ENCODE data around the gene ADK. TPM values are rescaled to one million over a fixed set of nuclear protein-coding genes. Genes with fewer than 3 reads are reported as not detected.

Gene ADK
- total RNA-seq, 1 donor from 2014 or later = 46.1 TPM

DNA sequence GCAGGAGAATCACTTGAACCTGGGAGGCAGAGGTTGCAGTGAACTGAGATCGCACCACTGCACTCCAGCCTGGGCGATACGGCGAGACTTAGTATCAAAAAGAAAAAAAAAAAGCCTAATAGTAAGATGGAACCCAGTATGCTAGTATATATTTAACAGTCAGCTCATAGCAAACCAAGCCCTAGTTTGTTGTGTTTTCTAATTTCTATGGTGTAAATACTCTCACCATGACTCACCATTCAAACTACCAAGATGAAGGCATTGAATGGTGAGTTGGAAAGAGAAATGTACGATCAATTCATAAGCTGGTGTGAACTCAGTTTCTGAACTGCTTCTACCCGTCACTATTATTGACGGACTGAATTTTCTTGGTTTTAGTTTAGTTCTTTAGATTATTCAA, 501.6 kb downstream of the ADK start:
- intact Hi-C loops (cut with micrococcal nuclease) = no loop called here
- no peak overlapping the region for H3K27ac Mint-ChIP-seq
- DNase-seq (no peak), ATAC-seq (ENCODE audit: low read depth) (no peak)
- ChIA-PET CTCF (no interaction called here), POLR2A (no interaction called here)
- H3K36me3 Mint-ChIP-seq (ENCODE audit: low read depth) = peaks cover 48% of the 10 kb centered on the region
- no peaks in the 10 kb centered on the region for H3K9me3 Mint-ChIP-seq
- TF ChIP-seq CTCF (IDR thresholded peaks at IDR 0.05) = no peak
- H3K4me3 Mint-ChIP-seq = no peak overlapping the region
- H3K4me1 Mint-ChIP-seq = no peaks in the 10 kb centered on the region
- H3K27me3 Mint-ChIP-seq = no peaks in the 10 kb centered on the region

DNA sequence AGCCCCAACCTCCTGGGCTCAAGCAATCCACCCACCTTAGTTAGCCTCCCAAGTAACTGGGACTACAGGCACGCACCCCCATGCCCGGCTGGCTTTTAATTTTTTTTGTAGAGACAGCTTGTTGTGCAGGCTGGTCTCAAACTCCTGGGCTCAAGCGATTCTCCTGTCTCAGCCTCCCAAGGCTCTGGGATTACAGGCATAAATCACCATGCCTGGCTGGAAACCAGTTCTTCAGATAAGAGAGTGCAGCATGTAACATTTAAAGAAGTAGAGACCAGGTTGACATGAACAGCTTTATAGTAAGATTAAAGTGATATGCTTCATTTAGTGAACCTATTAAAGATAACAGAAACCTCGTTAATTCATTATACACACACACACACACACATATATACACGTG, 507.5 kb downstream of the ADK start:
- POLR2A ChIA-PET = no interaction called here
- ATAC-seq (ENCODE audit: low read depth) (no peak), DNase-seq (no peak)
- Mint-ChIP-seq H3K36me3 (ENCODE audit: low read depth) (peaks cover 47% of the 10 kb centered on the region), H3K27ac (no peak overlapping the region), H3K4me1 (peaks cover 16% of the 10 kb centered on the region), H3K9me3 (no peaks in the 10 kb centered on the region), H3K27me3 (no peaks in the 10 kb centered on the region), H3K4me3 (no peak overlapping the region)
- no peak for TF ChIP-seq CTCF (IDR thresholded peaks at IDR 0.05)
- intact Hi-C loops (cut with micrococcal nuclease) = no loop called here
- CTCF ChIA-PET = no interaction called here

DNA sequence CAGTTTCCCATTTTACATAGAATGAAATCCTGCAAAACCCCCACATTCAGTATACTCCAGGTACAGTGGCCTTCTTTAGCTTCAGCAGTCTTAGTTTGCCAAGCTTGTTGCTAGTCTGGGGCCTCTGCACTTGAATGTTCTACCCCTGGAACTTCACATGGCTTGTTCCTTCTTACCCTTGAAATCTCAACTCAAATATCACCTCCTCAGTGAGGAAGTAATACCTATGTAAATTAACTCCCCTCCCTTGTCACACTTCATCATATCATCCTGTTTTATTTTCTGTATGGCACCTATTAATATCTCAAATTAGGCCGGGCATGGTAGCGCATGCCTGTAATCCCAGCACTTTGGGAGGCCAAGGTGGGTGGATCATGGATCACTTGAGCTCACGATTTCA, 511.6 kb downstream of the ADK start:
- intact Hi-C loops (cut with micrococcal nuclease) = no loop called here
- Mint-ChIP-seq H3K36me3 (ENCODE audit: low read depth) (peaks cover 28% of the 10 kb centered on the region), H3K4me3 (no peak overlapping the region), H3K9me3 (no peaks in the 10 kb centered on the region), H3K4me1 (peaks cover 16% of the 10 kb centered on the region), H3K27ac (peak overlapping the region; percentile 1), H3K27me3 (no peaks in the 10 kb centered on the region)
- ATAC-seq (ENCODE audit: low read depth) (no peak), DNase-seq (no peak)
- ChIA-PET POLR2A (no interaction called here), CTCF (no interaction called here)
- no peak for TF ChIP-seq CTCF (IDR thresholded peaks at IDR 0.05)

- Mint-ChIP-seq H3K27me3 (no peaks in the 10 kb centered on the region), H3K4me1 (peaks cover 4% of the 10 kb centered on the region), H3K36me3 (ENCODE audit: low read depth) (peaks cover 41% of the 10 kb centered on the region), H3K27ac (no peak overlapping the region), H3K9me3 (peaks cover 7% of the 10 kb centered on the region), H3K4me3 (no peak overlapping the region)
- no peak for TF ChIP-seq CTCF (IDR thresholded peaks at IDR 0.05)
- intact Hi-C loops (cut with micrococcal nuclease) = no loop called here
- no peak for ATAC-seq (ENCODE audit: low read depth)
- POLR2A ChIA-PET = no interaction called here
- DNase-seq = no peak
- CTCF ChIA-PET = no interaction called here
Measured at GRCh38 chr10:74669210-74669609, 518.2 kb downstream of the ADK start.

- no peak for DNase-seq
- POLR2A ChIA-PET = no interaction called here
- H3K9me3 Mint-ChIP-seq = peaks cover 7% of the 10 kb centered on the region
- no peak overlapping the region for H3K4me3 Mint-ChIP-seq
- intact Hi-C loops (cut with micrococcal nuclease) = no loop called here
- H3K4me1 Mint-ChIP-seq = peaks cover 18% of the 10 kb centered on the region
- H3K36me3 Mint-ChIP-seq (ENCODE audit: low read depth) = peaks cover 58% of the 10 kb centered on the region
- H3K27me3 Mint-ChIP-seq = no peaks in the 10 kb centered on the region
- no peak overlapping the region for H3K27ac Mint-ChIP-seq
- CTCF ChIA-PET = no interaction called here
- no peak for TF ChIP-seq CTCF (IDR thresholded peaks at IDR 0.05)
- no peak for ATAC-seq (ENCODE audit: low read depth)
Measured at GRCh38 chr10:74671716-74672115, 520.7 kb downstream of the ADK start.

All from activated B cell treated with CpG ODN at 0.5 μM for 24 hours (primary cell).